Subcutaneous adipose tissue (tissue), 4 donors: ENCODE data around the gene ZCCHC10. TPM values are rescaled to one million over a fixed set of nuclear protein-coding genes. Genes with fewer than 3 reads are reported as not detected.

Experiments
- CTCF ChIP-seq: fragments of 450-650 bp; IDR thresholded peaks from one replicate; pipeline ENCODE4 v1.5.1; 2016; ENCODE audit warnings: low read depth, mild to moderate bottlenecking, control low read depth, antibody characterized with exemption, moderate library complexity
- total RNA-seq, 4 donors: library from RNA; depleted of rRNA; stranded (reverse); fragments of >200 nt; gene quantifications; one replicate each; pipeline ENCODE4 v1.1.0, GENCODE V29; 2016

Gene ZCCHC10
- total RNA-seq, 4 donors from 2014 or later = 9.5 to 22.2 (median 14.8) TPM

- no peak for TF ChIP-seq CTCF
These were observed 24.8 kb upstream of the ZCCHC10 start for GRCh38 chr5:133051061-133051541.

GRCh38 chr5:133050521-133050920 is 24.2 kb upstream of the ZCCHC10 start:
- no peak for TF ChIP-seq CTCF

- no peak for TF ChIP-seq CTCF
These were observed 23.3 kb upstream of the ZCCHC10 start for GRCh38 chr5:133049726-133050048.

GRCh38 chr5:133048993-133049725 is 22.8 kb upstream of the ZCCHC10 start:
- TF ChIP-seq CTCF = no peak

- TF ChIP-seq CTCF = no peak
These were observed 21.1 kb upstream of the ZCCHC10 start for GRCh38 chr5:133047404-133047803.

GRCh38 chr5:133041910-133042309 is 15.6 kb upstream of the ZCCHC10 start:
- no peak for TF ChIP-seq CTCF

- TF ChIP-seq CTCF = no peak
These were observed 14.9 kb upstream of the ZCCHC10 start for GRCh38 chr5:133041157-133041784.
